Measurements from ENCODE around the gene LEFTY1.

GRCh38 chr1:225903623-225904022 is 14.7 kb upstream of the LEFTY1 start:
- TF ChIP-seq, protein P1, sequence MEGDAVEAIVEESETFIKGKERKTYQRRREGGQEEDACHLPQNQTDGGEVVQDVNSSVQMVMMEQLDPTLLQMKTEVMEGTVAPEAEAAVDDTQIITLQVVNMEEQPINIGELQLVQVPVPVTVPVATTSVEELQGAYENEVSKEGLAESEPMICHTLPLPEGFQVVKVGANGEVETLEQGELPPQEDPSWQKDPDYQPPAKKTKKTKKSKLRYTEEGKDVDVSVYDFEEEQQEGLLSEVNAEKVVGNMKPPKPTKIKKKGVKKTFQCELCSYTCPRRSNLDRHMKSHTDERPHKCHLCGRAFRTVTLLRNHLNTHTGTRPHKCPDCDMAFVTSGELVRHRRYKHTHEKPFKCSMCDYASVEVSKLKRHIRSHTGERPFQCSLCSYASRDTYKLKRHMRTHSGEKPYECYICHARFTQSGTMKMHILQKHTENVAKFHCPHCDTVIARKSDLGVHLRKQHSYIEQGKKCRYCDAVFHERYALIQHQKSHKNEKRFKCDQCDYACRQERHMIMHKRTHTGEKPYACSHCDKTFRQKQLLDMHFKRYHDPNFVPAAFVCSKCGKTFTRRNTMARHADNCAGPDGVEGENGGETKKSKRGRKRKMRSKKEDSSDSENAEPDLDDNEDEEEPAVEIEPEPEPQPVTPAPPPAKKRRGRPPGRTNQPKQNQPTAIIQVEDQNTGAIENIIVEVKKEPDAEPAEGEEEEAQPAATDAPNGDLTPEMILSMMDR (conservative IDR thresholded peaks at IDR 0.05 in 1 of 2, IDR thresholded peaks at IDR 0.05 in 1 of 2; ENCODE audit: extremely low read depth in 1 of 2, insufficient read depth in 1 of 2, low read depth in 1 of 2, low read length in 2 of 2), result no peak
- TF ChIP-seq EZH2 (IDR thresholded peaks at IDR 0.05; ENCODE audit: borderline replicate concordance, low read length), result no peak

Measured in mammary epithelial cell (primary cell).